ENCODE measurements around the gene SMARCA1.

The SMARCA1 gene

DNA sequence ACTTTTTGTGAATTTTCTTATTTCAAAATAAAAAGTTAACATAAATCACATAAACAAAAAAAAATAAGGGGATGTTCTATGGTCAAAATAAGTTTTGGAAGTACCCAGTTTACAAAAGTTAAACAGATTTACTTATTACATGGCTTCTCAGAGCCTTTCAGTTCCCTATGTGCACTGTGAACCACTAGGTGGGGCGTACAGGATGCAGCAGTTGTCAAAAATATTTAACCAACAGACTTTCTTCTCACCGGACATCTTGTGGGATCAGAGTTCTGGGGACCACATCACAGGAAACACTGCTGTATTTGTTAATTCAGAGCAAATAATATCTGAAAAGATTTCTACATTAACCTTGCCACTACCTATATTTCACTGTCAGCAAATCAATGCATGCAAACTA is 74.1 kb downstream of the SMARCA1 start:
- DNase-seq: no peak

DNA sequence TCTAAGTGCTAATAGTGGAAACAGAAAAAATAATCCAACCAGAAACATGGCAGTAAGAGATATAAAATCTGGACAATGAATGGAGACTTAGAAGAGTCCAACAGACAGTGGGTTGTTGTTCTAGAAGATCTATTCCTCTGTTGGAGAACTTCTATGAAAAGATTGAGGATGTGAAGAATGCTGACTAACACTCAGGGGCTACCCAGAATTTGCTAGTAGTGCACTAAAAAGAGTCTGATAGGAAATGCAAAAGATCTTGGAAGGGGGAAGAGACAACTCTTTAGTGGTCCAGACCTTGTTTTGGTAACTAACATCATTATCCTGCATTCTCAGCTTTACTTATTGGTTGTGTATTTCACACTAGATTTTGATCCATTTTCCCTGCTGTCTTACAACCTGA is 77.9 kb downstream of the SMARCA1 start:
- DNase-seq: no peak

DNA sequence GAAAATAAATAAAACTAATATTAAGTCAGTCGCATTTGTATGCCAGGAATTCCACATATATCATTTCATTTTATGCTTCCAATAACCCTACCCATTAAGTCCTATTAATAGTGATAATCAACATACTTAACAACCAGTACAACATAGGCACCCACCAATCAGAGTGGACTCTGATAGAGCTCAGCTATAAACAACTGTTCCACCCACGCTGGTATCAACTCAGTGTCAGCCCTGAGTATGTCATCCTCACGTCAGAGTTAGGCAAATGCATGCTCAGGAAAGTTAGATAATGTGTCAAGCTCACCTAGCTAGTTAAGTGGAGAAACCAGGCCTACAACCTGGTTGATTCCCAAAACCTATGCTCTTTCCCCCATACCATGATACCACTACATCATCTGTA is 89.3 kb downstream of the SMARCA1 start:
- no peak for DNase-seq

DNA sequence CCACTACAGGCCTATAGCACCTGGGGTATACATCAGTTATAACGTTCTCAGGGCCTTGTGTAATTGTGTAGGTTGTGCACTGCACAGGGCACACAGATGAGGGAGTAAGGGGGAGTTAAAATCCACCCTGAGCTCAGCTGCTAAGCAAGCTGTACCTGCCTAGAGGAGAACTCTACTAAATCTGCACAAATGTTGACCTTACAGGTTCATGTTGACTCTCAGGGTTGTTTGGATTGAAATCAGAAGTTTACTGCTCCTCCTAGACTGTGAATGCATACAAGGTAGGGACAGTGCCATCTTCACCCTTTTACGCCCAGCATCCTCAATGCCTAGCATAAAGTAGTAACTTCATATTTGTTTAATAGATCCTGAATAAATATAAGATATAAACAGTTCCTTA is 89.8 kb downstream of the SMARCA1 start:
- no peak for DNase-seq

DNA sequence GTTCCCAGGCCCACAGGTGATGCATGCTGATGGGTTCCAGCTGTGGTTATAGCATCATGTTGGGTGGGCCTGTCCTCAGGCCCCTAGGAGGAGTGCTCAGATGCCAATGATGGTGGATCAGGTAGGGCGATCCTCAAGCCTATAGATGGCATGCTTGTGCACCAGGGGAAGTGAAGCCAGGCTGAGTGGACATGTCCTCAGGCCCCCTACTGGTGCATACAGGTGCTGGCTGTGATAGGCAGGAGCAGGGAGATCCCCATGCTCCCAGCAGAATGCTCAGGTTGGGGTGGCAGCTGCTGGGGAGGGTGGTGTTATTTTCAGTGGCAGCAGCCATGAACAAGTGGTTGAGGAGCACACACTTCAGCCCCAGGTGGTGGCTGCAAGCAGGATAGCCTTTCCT is 96.0 kb downstream of the SMARCA1 start:
- no peak for DNase-seq

DNA sequence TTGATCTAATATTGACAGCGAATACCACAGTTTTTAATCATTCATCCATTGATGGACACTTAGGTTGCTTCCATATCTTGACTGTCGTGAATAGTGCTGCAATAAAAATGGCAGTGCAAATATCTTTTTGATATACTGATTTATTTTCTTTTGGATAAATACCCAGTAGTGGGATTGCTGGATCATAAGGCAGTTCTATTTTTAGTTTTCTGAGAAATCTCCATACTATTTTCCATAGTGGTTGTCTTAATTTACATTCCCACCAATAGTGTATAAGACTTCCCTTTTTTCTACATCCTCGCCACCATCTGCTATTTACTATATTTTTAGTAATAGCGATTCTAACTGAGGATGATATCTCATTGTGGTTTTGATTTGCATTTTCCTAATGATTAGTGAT is 100.1 kb downstream of the SMARCA1 start:
- no peak for DNase-seq

DNA sequence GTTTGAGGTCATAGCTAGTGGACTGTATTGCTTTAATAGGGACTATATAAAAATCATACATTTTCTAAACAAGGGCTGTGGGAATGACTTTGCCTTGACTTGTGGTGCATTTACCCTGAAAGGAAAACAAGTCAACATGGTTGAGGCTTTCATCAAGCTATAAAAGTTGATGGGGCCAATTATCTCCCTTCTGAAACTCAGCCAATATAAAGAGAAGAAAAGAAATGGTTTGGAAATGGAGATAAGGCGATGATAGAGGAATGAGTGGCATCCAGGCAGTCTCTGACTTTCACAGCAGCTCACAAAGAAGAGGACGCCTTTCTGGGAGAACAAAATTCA is 118.7 kb downstream of the SMARCA1 start:
- no peak for DNase-seq

DNA sequence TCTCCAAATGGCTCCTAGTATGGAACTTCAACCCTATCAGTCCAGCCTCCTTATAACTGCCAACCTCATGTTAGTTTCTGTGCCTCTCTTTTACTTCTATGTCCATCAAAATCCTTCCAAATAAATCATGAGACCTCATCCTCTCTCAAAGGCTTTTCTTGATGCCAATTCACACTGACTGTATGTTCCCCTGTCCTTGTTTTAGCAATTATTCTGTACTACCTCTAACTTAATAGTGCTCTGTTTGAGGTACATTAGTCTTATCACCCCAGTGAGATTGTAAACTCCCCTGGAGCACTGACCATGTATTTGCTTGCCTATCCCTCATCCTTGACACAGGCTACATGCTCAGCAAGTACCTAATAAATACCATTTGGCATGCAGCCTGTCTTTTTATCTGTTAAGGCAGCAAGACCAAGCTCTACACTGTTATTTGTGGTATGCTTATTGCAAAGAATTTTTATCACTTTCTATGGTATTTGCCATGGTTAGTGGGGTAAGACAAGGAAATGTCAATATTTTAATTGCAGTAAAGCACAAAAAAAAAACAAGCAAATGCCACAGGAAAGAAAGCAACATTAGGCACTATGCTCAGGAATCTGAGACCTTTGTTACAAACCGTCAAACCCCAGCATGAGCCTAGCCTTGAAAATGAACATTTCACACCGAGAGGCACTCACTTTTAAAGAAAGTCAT is 119.2 kb downstream of the SMARCA1 start:
- DNase-seq: no peak
